ENCODE results near the gene KRT222. TPM values are rescaled to one million over a fixed set of nuclear protein-coding genes. Genes with fewer than 3 reads are reported as not detected.

The KRT222 gene
- total RNA-seq (2014; rRNA removed; shearing (Covaris generic)) = 0.45 and 0.95 TPM in 2 replicates
- 0.57 TPM in 2 replicates for polyA plus RNA-seq (2015; cell fraction: cytosol; rRNA removed)
- 1.8 and 2.5 TPM in 2 replicates for polyA plus RNA-seq (2015; cell fraction: nucleus; rRNA removed)

- in situ Hi-C loops (cut with HindIII; ENCODE audit: low pct_unique_long_range_greater_than_20kb, low sequenced_read_pairs) = no loop called here
- DNase-seq (ENCODE audit: low read depth, low spot score) = no peak
These were observed at the start of gene KRT222 for GRCh38 chr17:40664582-40665333. KRT222 (minus strand) TSS chr17:40665177; CDS start chr17:40665099, 78 bp downstream.

DNA sequence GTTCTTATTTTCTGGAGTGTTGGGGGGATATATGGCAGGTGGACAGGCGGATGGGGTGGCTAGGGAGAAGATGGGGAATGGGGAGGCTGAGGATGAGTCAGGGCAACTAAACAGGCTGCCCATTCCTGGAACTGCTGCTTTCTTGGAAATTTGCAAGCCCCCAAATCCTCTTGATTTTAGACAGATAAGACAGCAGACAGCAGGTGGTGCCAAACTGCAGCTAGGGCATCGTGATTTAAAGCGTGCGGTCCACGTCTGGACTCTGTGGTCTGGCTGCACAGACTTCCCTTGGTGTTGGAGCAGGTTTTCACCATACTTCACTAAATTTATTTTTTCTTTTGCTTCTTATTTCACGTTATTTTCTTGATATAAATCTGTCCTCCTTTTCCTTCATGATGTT, 49.5 kb upstream of the KRT222 start:
- DNase-seq (ENCODE audit: low read depth, low spot score) = peak; percentile 72
- in situ Hi-C loops (cut with HindIII; ENCODE audit: low pct_unique_long_range_greater_than_20kb, low sequenced_read_pairs) = no loop called here

DNA sequence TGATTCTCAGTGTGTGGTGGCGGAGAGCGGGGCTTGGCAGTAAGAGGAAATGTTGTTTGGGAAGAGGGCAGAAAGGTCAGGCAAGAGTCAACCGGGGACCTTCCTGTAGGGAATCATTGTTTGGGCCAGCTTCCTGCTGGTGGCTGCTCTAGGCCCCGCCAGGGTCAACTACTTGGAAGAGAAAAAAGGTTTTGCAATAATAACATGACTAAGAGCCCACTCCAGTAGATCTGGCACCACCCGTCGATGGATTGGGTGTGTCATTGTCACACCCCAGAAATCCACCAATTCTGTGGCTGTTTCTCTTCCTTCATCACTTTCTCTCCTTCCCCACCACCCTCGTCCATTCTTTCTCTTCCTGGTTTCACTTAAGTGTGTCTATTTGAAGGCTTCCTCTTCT, 42.8 kb upstream of the KRT222 start:
- no peak for DNase-seq (ENCODE audit: low read depth, low spot score)
- in situ Hi-C loops (cut with HindIII; ENCODE audit: low pct_unique_long_range_greater_than_20kb, low sequenced_read_pairs) = no loop called here

DNA sequence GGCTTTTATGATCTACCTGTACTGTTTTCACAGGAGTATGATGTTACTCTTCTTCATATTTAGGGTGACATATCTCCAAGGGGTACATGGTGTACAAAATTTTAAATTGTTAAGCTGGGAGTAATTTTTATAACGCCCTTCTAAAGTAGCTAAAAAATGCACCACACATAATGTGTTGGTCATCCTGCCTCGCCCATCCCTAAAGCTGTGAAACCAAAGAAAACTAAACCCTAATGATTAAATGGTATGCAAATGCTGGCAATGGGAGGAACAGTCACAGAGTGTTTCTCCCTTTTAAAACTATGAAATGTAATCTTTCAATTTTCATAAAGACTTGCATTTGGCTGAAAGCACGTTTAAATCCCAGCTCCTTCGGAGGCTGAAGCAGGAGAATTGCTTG, 40.6 kb upstream of the KRT222 start:
- no peak for DNase-seq (ENCODE audit: low read depth, low spot score)
- in situ Hi-C loops (cut with HindIII; ENCODE audit: low pct_unique_long_range_greater_than_20kb, low sequenced_read_pairs) = no loop called here

- in situ Hi-C loops (cut with HindIII; ENCODE audit: low pct_unique_long_range_greater_than_20kb, low sequenced_read_pairs) = no loop called here
- no peak for DNase-seq (ENCODE audit: low read depth, low spot score)
These were observed 38.7 kb upstream of the KRT222 start, which contains the start of gene KRT24 for GRCh38 chr17:40703652-40704051. KRT24 (minus strand) TSS chr17:40703752; CDS start chr17:40703693, 59 bp downstream.

GRCh38 chr17:40702271-40702670, 37.3 kb upstream of the KRT222 start:
- in situ Hi-C loops (cut with HindIII; ENCODE audit: low pct_unique_long_range_greater_than_20kb, low sequenced_read_pairs) = no loop called here
- no peak for DNase-seq (ENCODE audit: low read depth, low spot score)

GRCh38 chr17:40699853-40700252, 34.9 kb upstream of the KRT222 start:
- in situ Hi-C loops (cut with HindIII; ENCODE audit: low pct_unique_long_range_greater_than_20kb, low sequenced_read_pairs) = no loop called here
- no peak for DNase-seq (ENCODE audit: low read depth, low spot score)

DNA sequence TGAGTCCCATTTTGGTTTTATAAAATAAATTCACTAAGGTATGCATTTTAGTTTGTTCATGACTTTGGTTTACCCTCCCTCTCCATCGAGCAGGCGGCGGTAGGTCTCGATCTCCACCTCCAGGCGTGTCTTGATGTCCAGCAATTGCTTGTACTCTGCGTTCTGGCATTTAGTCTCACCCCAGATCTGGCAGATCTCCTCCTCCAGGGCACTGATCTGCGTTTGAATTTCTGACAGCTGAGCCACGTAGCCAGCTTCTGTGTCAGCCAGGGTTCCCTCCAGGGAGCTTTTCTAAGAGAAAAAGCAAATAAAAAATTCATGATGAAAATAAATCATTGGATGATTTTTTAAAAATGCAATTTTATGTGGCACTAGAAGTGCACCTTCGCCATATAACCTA, 34.4 kb upstream of the KRT222 start:
- DNase-seq (ENCODE audit: low read depth, low spot score) = no peak
- in situ Hi-C loops (cut with HindIII; ENCODE audit: low pct_unique_long_range_greater_than_20kb, low sequenced_read_pairs) = no loop called here

DNA sequence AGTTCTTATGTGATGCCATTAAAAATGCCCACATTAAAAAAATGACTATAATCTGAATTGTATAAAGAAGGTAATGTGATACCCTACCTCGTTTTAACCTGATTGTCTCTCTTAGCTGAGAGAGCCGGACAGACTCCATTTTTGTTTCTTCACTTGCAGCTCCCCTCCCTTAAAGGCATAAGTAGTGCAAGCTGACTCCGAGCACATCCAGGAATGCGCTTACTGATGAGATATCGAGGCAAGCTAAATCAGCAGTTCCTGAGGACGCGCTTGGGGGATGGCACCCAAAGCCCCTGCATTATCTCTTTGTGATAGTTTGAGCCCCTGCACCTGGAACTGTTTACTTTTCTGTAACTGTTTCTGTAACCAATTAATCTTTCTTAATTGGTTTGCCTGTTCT, 32.3 kb upstream of the KRT222 start:
- in situ Hi-C loops (cut with HindIII; ENCODE audit: low pct_unique_long_range_greater_than_20kb, low sequenced_read_pairs) = no loop called here
- no peak for DNase-seq (ENCODE audit: low read depth, low spot score)

- no peak for DNase-seq (ENCODE audit: low read depth, low spot score)
- in situ Hi-C loops (cut with HindIII; ENCODE audit: low pct_unique_long_range_greater_than_20kb, low sequenced_read_pairs) = no loop called here
These were observed 31.7 kb upstream of the KRT222 start for GRCh38 chr17:40696651-40697072.

GRCh38 chr17:40695874-40696472, 31.0 kb upstream of the KRT222 start:
- in situ Hi-C loops (cut with HindIII; ENCODE audit: low pct_unique_long_range_greater_than_20kb, low sequenced_read_pairs) = no loop called here
- no peak for DNase-seq (ENCODE audit: low read depth, low spot score)

DNA sequence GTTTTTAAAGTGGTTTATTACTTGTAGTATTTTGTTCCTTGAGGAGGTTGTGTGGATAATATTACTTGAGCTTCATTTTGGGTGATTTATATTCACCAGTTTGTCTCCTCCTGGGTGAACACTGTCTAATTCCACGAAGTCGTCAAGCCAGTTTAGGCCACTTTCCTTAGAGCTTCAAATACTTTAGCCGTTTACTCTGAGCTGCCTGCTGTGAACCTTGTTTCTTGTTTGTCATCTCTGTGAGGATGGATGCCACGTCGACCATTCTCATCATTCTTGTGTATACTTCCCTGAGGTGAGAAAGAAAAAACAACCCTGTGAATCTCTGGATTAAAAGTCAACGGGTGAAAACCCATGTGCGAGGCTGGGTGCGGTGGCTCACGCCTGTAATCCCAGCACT, 29.6 kb upstream of the KRT222 start:
- no peak for DNase-seq (ENCODE audit: low read depth, low spot score)
- in situ Hi-C loops (cut with HindIII; ENCODE audit: low pct_unique_long_range_greater_than_20kb, low sequenced_read_pairs) = no loop called here

DNA sequence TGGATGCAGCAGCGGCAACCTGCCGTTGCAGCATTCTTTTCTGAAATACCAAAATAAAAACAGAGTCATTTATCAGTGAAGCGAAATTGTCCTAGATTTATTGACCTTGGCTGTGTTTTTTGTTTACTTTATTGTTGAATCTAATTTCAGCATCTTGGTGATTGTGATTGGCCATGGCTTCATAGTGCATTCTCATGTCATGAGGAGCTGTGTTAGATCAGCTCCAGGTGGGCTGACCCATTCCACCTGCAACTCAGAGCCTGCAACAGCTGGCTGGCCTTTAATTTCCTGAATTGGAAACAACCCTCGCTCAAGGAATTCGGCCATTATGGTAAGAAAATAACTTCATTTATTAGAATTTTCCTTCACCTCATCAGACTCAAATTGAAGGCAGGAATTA, 22.1 kb upstream of the KRT222 start:
- in situ Hi-C loops (cut with HindIII; ENCODE audit: low pct_unique_long_range_greater_than_20kb, low sequenced_read_pairs) = no loop called here
- no peak for DNase-seq (ENCODE audit: low read depth, low spot score)

DNA sequence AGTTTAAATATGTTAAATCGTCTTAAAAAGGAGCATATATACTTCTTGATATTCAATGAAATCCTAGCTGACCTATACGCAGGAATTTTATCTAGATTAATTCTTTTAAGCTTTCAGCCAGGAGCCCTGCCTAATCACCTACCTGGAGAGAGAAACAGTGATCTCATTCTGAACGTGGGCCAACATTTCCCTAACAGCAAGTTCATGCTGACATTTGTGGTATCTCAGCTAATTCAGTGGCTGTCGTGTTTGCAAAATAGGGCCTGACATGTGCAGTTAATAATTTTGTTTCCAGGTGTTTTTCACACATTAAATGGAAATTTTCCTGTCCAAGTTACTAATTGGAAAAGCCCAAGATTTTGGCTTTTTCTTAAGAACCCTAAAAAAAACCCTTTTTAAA, 21.2 kb upstream of the KRT222 start:
- in situ Hi-C loops (cut with HindIII; ENCODE audit: low pct_unique_long_range_greater_than_20kb, low sequenced_read_pairs) = no loop called here
- DNase-seq (ENCODE audit: low read depth, low spot score) = no peak

- in situ Hi-C loops (cut with HindIII; ENCODE audit: low pct_unique_long_range_greater_than_20kb, low sequenced_read_pairs) = no loop called here
- no peak for DNase-seq (ENCODE audit: low read depth, low spot score)
These were observed 16.0 kb upstream of the KRT222 start for GRCh38 chr17:40680998-40681397.

DNA sequence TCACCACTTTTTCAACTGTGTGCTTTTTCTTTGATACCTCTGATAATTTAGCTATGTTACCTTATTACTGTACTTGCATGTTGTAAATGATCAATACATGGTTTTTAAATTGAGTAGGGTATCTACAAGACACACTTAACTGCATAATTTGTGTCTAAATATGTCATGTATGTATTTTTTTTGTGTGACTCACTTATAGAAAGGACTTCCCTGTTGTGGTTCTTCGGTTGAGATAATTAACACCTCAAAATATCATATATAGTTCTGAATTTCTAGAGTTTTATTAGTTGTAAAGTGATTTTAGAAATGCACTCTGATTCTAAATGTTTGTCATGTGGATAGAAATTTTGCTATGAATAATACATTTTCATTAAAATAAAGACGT, 14.5 kb upstream of the KRT222 start:
- in situ Hi-C loops (cut with HindIII; ENCODE audit: low pct_unique_long_range_greater_than_20kb, low sequenced_read_pairs) = no loop called here
- no peak for DNase-seq (ENCODE audit: low read depth, low spot score)

DNA sequence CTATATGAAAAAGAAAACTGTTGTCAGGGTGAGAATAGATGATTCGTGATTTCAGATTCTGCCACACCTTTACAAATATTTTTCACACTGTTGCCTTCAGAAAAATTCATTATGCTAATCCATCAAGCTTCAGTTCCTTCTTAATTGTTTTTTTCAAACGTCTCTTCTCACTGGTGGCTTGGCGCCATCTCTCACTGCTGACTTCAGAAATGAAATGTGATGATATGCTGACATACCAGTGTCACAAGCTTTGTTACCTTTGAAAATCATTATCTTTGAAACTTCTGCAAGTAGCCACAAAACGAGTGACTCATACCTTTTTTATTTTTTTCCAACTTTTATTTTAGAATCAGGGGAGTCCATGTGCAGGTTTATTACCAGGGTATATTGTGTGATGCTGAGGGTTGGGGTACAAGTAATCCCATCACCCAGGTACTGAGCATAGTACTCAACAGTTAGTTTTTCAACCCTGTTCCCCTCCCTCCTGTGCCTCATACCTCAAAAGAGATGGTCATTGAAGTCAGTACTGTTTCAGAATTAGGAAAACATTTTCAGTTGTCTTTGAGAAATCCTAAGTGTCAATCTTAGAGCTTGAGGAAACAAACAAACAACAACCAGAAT, 14.0 kb upstream of the KRT222 start:
- DNase-seq (ENCODE audit: low read depth, low spot score) = no peak
- in situ Hi-C loops (cut with HindIII; ENCODE audit: low pct_unique_long_range_greater_than_20kb, low sequenced_read_pairs) = no loop called here

- DNase-seq (ENCODE audit: low read depth, low spot score) = no peak
- in situ Hi-C loops (cut with HindIII; ENCODE audit: low pct_unique_long_range_greater_than_20kb, low sequenced_read_pairs) = no loop called here
These were observed 10.9 kb upstream of the KRT222 start for GRCh38 chr17:40675905-40676304.

DNA sequence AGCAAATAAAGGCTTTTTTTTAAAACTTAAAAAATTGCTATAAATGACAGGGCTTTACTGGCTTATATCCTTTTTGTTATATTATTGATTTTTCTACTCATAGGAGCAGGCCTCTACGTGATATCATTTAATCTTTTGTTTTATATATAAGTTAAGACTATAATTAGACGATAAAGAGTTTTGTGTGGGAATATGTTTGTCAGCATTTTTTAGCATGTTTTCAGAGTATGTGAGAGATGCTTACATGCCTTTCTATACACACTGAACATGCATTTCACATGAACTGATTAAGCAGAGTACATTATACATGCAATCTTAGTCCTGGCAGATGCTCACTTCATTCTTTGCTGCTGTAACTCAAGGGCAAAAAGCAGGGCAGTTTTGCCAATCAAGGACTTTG, 7.7 kb upstream of the KRT222 start:
- in situ Hi-C loops (cut with HindIII; ENCODE audit: low pct_unique_long_range_greater_than_20kb, low sequenced_read_pairs) = no loop called here
- DNase-seq (ENCODE audit: low read depth, low spot score) = no peak

Measured in SK-MEL-5 (cell line).